GM08714 (cell line): ENCODE measurements around the gene URM1.
"Not testable (repeated sequence)": the region's sequence is repeated elsewhere in the genome, so short reads cannot be mapped to it uniquely, and the experiment has no call there.

ENCODE experiments used
- H3K4me3 ChIP-seq: fragments of 200-500 bp; sonication (Bioruptor generic); 2 replicates; pipeline ENCODE4 v1.5.1; 2014; ENCODE audit warnings: mild to moderate bottlenecking, low read length, inconsistent platforms
- ZNF274 ChIP-seq: IDR thresholded peaks from 2 replicates; pipeline ENCODE4 v1.6.1; 2012; ENCODE audit warnings: mild to moderate bottlenecking, low read depth, low read length

The URM1 gene

DNA sequence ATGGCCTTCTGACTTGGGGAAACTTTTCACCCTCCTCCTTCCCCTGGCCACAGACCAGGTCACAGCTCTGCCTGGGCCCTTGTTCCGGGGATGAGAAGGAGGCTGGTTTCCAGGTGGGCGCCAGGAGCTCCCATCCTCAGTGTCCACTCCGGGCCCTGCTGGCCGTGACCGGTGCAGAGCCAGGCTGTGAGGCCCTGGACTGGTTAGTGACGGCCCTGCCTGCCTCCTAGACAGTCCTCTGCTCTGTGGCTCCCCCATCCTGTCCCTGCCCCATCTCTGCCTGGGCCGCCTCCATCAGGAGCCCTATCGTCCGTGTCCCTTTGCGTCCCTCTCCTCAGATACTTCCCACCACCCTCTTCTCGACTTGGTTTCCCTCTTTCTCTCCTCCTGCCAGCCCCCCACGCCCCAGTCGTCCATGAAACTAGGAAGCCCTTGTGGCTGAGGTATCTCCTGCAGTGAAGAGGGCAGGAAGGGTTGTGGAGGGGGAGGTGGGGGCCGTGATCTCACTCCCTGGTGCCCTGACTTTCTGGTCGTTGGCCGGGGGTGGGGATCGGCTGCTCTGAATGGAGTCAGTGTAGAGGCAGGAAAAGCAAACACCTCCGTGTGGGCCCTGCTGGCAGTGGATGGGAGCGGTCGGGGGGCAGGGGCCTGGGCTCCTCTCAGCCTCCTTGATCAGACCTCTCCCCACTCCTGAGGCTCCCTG lies 34.1 kb downstream of the URM1 start:
- H3K4me3 ChIP-seq: no peak overlapping the region
- TF ChIP-seq ZNF274: no peak

DNA sequence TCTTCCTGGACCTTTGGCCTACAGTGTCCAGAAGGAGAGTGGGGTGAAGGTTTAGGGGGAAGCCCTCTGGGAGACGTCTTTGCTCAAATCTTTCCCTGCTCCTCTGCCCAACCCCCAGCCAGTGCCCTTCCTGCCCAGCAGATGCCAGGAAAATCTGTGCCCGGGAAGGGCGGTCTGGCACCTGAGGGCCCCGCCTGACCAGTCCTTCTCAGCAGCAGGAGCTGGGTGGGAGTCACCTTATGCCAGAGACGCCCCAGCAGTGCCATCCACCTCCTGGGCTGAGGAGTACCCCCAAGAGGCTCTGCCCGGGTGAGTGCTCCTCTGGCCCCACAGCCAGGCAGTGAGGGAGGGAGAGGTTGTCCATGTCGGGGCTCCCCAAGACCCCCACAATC lies 34.6 kb downstream of the URM1 start:
- no peak overlapping the region for H3K4me3 ChIP-seq
- TF ChIP-seq ZNF274: no peak

DNA sequence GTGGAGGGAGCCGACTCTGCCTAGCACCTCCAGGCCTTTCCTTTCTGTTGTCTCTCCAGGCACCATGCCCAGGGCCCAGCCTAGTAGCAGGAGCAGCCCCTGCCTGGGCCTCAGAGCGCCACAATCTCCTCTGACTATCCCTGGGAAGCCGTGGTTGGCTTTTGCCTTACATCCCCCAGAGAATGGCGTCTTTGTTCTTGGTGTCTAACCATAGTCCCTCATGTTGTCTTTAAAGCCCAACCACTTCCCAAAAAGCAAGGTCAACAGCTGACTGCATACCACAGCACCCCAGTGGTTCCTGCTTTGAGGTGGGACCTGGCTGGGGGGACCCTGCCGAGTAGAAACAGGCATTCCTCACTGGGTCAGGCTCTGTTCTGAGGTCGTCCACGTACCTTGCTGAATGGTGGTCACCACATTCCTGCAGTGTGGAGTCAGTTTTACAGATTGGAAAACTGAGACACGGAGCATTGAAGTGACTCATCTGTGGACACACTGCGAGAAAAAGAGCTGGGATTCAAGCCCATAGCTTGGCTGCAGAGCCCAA lies 35.7 kb downstream of the URM1 start:
- H3K4me3 ChIP-seq: no peak overlapping the region
- no peak for TF ChIP-seq ZNF274

DNA sequence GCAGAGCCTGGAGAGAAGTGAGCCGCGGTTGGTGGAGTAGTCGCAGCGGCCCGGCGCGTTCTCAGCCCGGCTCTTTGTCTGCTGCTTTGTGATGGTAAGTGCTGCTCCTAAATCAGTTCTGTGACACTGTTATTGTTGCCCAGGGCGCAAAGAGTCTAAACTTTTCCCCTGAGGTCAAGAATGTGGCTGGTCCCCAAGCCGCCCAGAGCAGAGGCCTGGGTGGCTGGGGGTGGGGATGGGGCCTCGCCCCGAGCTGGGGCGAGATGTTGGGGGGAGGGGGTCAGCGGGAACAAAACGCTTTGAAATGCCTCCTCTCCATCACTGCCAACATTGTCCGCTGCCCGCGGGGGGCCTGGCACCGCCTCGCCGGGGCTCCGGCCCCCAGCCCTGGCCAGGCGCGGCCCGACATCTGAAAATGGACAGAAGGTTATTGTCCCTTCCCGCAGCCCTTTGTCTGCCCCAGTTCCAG lies 37.8 kb downstream of the URM1 start:
- no peak overlapping the region for H3K4me3 ChIP-seq
- no peak for TF ChIP-seq ZNF274

DNA sequence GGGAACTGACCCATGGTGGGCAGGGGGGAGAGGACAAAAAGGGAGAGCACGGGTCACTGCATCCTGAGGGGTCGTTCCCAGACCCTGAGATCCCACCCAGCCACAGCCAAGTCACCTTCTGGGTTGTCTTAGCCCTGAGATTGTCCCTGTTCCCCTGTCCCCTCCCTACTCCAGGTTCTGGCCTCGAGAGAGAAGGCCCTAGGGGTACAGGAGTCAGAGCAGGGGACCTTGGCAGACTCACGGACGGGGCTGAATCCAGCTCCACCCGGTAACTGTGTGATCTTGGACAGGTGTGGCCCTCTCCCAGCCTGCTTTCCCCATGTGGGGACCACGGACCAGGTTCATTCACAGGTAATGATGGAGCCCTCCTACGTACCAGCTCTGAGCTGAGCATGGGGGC lies 38.3 kb downstream of the URM1 start:
- no peak overlapping the region for H3K4me3 ChIP-seq

DNA sequence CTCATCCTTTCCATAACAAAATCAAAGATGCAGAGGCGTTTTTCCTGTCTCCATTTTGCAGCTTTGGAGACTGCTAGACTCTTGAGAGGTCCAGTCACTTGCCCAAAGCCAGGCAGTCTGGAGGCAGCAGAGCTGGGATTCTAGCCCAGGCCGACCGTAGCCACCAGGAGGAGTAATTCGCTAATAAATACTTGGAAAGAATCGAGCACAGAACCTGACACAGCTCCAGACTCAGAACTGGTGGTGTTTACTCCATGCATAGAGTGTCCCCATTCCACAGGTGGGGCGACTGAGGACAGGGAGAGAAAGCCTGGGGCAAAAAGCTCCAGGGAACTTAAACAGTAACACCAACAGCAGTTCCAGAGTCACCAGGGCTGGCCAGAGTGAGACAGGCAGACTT lies 38.8 kb downstream of the URM1 start:
- no peak for TF ChIP-seq ZNF274
- H3K4me3 ChIP-seq: no peak overlapping the region

More for the DNA sequence above, 38.3 kb downstream of the URM1 start:
- no peak for TF ChIP-seq ZNF274

DNA sequence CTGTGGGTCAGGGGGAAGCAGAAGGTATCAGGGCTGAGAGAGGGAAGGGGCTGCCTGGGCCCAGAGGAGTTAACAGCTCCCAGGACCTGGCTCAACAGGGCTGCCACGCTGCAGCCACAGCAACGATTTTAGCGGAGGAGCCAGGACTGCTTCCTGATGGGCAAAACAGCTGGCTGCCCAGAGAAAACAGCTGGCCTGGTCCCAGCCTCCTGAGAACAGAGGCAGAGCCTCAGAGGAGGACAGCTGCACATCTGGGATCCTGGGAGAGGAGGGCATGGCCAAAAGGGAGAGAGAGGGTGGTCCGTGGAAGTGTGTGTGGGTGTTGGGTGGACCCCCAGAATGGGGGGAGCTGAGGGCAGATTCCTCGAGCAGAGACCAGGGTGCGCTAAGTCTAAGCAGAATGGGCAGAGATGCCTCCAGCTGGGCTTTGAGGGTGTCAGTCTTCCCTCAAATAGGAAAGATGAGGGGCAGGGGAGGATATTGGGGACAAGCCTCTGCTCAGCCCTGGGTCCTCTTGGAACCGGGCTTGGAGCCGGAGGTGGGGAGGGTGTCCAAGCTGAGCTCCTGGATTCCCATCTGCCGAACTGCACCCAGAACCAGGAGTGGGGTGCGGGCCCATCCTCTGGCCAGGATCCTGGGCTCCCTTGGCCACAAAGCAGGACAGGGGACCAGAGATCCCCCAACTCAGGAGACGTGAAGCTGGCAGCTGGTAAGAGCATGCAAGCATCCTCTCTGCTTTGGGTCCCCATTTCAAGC lies 40.4 kb downstream of the URM1 start:
- no peak for TF ChIP-seq ZNF274
- no peak overlapping the region for H3K4me3 ChIP-seq

DNA sequence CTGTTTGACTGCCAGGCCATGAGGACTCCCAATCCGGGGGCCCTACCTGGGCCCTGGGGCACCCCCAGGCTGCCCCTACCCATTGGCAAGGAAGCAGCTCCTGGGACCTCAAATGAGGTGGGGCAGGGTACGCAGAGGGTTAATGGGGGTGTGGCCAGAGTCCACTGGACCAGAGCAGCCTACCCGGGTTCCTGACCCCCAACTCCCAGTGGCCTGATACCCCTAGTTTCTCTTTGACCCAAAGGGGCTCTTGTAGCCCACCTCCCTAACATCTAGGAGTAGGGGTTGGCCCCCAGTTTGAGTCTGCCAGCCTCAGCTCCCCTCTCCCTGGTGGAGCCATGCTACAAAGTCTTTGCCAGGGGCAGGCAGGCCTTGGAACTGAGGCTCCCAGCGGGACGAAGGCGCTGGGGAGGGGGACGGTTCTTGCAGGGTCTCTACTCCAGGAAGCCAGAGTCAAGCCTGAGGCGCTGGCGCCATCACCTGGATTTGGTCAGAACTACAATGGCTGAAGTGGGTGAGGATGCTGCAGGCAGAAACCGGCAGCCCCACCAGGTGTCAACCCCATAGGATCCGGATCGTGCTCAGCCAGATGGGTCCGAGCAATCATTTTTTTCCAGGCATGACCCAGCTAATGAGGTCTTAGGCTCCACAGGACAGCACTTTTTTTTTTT lies 41.1 kb downstream of the URM1 start:
- H3K4me3 ChIP-seq: no peak overlapping the region
- no peak for TF ChIP-seq ZNF274

DNA sequence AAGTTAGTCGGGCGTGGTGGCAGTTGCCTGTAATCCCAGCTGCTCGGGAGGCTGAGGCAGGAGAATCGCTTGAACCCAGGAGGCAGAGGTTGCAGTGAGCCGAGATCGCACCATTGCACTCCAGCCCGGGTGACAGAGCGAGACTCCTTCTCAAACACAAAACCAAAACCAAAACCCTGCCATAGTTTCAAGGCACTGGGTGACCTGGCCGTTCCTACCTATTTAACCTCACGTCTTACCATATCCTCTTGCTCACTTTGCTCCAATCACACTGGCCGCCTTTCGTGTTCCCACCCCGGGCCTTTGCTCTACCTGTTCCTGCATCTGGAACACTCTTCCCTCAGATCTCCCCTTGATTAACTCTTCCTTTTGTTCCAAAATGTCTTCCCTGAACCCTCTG lies 42.6 kb downstream of the URM1 start:
- not testable (repeated sequence) for H3K4me3 ChIP-seq

DNA sequence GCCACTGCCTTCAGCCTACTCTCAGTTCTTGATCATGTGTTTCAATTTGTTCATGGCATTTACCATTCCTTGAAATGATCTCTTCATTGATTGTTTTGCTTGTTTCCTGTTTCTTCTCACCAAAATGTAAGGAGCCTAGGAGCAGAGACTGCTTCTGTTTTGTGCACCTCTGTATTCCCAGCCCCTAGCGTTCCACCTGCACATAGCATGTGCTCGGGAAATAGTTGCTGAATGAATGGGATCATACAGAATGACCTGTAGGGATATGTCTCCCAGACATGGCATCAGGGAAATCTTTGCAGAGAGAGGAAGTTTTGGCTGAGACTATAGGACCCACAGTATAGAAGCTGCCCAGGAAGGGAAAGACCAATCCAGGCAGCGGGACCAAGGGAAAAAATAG lies 43.3 kb downstream of the URM1 start:
- no peak overlapping the region for H3K4me3 ChIP-seq
- TF ChIP-seq ZNF274: no peak

DNA sequence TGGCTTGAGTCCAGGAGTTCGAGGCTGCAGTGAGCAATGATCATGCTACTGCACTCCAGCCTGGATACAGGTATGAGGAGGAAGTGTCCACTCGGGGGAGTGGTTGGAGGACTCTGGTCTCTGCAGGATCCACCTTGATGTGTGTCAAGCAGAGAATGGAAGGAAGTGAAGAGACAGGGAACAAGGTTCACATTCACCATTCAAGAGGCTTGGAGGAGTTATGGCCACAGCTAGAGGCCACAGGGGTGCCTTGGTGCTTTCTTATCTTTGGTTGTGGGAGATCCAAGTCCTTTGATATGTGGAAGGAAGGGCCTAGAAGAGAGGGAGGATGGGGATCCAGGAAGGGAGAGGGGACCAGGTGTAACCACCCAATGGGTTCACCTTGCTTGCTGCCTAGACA lies 44.1 kb downstream of the URM1 start:
- no peak overlapping the region for H3K4me3 ChIP-seq
- no peak for TF ChIP-seq ZNF274

DNA sequence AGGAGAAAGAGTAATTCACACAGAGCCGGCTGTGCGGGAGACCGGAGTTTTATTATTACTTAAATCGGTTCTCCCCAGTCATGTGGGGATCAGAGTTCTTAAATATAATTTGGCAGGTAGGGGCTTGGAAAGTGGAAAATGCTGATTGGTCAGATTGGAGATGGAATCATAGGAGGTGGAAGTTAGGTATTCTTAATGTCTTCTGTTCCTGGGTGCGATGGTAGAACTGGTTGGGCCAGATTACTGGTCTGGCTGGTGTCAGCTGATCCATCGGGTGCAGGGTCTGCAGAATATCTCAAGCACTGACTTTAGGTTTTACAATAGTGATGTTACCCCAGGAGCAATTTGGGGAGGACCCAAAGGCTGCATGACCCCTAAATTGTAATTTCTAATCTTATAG lies 44.8 kb downstream of the URM1 start:
- no peak for TF ChIP-seq ZNF274
- H3K4me3 ChIP-seq: no peak overlapping the region

DNA sequence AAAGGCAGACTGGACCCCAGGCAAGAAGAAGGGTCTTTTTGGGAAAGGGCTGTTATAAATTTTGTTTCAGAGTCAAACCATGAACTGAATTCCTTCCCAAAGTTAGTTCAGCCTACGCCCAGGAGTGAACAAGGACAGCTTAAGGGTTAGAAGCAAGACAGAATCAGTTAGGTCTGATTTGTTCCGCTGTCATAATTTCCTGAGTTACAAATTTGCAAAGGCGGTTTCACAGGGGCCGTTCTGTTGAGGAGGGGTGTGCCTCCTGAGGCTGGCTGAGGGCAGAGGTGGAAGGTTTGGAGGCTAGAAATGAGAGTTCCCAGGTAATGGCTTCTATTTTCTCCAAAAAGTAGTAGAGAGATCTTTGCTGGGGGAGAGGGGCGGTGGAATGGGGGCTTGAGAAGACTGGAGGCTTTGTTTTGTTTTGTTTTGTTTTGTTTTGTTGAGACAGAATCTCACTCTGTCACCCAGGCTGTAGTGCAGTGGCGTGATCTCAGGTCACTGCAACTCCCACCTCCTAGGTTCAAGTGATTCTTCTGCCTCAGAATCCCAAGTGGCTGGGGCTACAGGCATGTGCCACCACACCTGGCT lies 45.4 kb downstream of the URM1 start:
- no peak overlapping the region for H3K4me3 ChIP-seq
- TF ChIP-seq ZNF274: no peak
